ENCODE measurements around the gene HOXC13. TPM values are rescaled to one million over a fixed set of nuclear protein-coding genes. Genes with fewer than 3 reads are reported as not detected.

HOXC13 gene
- not detected for total RNA-seq

- H3K27ac Mint-ChIP-seq: peak within 1 kb of the TSS in 1 of 2 donors; percentile 67
These were observed at the start of gene HOXC13 for GRCh38 chr12:53938326-53939140. TSS of gene HOXC13 (plus strand) at chr12:53938831. CDS start at chr12:53938907, 76 bp downstream.

GRCh38 chr12:53890081-53890480 lies 48.5 kb upstream of the HOXC13 start:
- Mint-ChIP-seq H3K36me3 (no peaks in the 10 kb centered on the region), H3K27ac (no peak overlapping the region), H3K9me3 (no peaks in the 10 kb centered on the region)
- DNase-seq (ENCODE audit: low spot score in 2 of 2) (no peak), ATAC-seq (no peak)

More at GRCh38 chr12:53938326-53939140, at the start of gene HOXC13:
- DNase-seq (ENCODE audit: low spot score in 2 of 2) (no peak), ATAC-seq (peak in 1 of 2 donors; percentile 61)
- Mint-ChIP-seq H3K9me3 (no peaks in the 10 kb centered on the region), H3K36me3 (peaks cover 0 to 6% of the 10 kb centered on the region in 2 donors)

DNA sequence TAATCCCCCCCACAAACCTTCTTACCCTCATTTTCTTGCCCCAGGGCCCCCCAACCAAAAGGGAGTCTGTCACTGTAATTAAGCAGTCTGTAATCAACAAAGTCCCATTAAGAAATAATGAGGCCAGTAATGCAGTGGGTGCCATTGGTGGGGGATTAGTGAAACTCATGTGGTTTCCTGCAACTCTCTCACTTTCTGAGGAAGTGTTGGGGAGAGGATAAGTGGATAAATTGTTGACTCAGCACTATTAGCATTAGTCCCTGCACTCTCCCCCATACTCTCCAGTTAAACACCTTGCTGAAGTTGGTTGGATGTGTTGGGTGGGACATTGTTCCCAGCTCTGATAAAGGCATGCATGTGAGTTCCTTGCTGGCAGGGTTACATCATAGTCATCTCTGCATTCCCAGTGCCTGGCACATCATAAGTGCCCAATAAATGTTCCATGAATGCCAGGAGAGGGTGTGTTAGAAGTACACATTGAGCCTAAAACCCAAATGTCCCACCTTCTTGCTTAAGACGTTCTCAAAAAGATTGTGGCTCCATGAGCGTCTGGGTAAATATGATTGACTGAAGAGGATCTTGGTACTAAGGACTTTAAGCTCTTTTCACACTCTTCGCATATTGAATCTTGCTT lies 45.8 kb upstream of the HOXC13 start:
- ATAC-seq (no peak), DNase-seq (ENCODE audit: low spot score in 2 of 2) (no peak)
- H3K9me3 Mint-ChIP-seq: no peaks in the 10 kb centered on the region
- H3K27ac Mint-ChIP-seq: no peak overlapping the region
- no peaks in the 10 kb centered on the region for H3K36me3 Mint-ChIP-seq

DNA sequence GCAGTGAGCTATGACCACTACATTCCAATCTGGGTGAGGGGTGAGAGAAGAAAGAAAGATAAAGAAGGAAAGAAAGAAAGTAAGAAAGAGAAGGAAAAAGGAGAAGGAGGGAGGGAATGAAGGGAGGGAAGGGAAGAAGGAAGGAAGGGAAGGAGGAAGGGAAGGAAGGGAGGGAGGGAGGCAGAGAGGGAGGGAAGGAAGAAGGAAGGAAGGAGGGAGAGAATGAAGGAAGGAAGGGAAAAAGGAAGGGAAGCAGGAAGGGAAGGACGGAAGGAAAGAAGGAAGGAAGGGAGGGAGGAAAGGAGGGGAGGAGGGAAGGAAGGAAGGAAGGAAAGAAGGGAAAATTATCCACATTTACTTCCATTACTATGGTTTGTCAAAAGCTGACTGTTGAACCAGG lies 39.4 kb upstream of the HOXC13 start:
- Mint-ChIP-seq H3K36me3 (no peaks in the 10 kb centered on the region), H3K27ac (no peak overlapping the region), H3K9me3 (no peaks in the 10 kb centered on the region)
- DNase-seq (ENCODE audit: low spot score in 2 of 2): no peak
- ATAC-seq: no peak

DNA sequence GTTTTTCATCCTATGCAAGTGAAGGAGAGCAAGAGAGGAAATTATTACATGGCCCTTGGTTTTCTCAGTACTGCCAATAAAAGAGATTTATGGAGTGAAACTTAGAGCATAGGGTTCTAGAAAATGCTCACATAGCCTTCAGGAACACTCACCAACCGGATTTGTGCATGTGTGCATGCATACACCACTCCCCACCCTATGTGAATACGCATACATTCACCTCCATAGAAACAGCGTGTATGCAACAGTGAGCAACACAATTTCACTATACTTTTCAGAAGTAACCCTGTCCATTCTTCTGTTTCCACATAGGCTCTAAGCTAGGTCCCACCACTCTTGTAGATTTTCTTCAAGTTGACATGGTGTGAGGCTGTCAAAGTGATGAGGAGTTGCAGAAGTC lies 31.5 kb upstream of the HOXC13 start:
- Mint-ChIP-seq H3K9me3 (no peaks in the 10 kb centered on the region), H3K36me3 (no peaks in the 10 kb centered on the region), H3K27ac (no peak overlapping the region)
- no peak for ATAC-seq
- no peak for DNase-seq (ENCODE audit: low spot score in 2 of 2)

GRCh38 chr12:53916788-53917655 lies 21.6 kb upstream of the HOXC13 start:
- no peak overlapping the region for H3K27ac Mint-ChIP-seq
- no peaks in the 10 kb centered on the region for H3K9me3 Mint-ChIP-seq
- H3K36me3 Mint-ChIP-seq: no peaks in the 10 kb centered on the region
- DNase-seq (ENCODE audit: low spot score in 2 of 2): no peak
- ATAC-seq: no peak

DNA sequence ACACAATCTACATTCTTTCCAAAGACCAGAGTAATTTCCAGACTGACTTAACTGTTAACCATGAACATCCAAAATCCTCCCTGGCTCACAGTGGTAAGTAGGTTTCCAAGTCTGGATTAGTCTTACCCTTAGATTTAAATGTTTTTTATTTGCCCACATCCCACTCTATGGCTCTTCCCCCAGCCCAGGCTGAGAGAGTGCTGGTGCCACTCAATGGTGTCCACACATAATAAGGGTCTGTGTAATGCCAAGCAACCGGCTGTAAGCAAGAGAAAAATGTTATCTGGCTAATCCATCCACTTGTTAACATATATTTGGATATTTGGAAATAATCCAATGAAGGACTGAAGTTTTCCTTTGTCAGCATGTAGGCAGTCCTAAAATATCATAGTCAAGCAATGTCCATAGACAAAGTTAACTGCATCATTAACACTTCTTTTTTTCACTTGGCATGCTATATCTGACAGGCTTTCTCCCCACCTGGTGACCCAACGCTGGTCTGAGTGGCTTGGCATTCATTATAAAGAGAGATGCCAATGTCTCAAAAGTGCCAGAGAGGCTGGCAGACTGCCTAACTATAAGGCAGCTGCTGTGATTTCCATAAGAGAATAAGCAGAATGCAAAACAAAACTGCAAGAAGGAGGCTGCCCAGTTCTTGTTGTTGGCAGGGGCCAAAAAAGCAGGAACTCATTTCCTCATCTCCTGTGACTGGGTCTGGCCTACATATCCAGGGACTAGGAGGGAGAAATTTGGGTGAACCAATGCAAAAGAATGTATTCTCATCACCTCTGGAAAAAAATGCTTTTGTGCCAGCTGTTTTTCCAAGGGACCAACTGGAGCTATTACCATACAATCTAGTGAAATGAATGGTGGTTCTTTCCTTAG lies 13.9 kb upstream of the HOXC13 start:
- DNase-seq (ENCODE audit: low spot score in 2 of 2) (no peak), ATAC-seq (no peak)
- Mint-ChIP-seq H3K9me3 (no peaks in the 10 kb centered on the region), H3K36me3 (peaks cover 0 to 5% of the 10 kb centered on the region in 2 donors), H3K27ac (no peak overlapping the region)

DNA sequence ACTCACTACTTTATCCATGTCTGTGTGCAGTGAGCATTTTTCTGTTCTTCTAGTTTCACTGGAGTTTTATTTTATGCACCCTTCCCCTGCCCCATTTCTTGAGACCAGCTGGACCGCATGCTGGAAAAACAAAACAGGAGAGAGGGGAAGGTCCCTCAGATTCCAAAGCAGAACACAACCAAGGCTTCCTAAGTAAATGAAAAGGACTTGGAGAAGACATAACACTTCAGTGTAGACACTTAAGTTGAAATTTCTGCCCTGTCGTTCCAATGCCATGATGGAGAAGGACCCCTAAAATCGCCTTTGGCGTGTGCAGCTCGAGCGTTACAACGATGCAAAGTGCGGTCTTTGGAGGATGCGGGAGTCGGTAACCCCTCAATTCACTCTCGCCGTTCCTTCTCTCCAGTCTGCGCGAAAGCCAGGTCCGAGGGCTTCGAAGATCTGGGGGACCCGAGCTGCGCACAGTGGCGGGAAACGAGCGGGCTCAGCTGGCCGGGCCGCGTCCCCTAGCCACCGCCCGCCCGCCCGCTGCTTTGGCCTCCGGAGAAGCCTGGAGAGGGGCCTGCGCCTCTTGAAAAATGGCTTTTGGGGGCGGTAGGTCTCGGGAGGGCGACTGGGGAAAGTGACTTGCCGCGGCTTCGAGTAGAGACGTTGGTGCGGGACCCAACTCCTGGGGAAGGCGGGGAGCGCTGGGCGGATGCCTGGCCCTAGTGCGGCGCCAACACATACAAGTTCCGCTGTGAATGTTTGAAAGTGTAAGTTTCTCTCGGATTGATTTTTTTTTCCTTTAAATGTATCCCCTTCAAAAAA lies 11.2 kb upstream of the HOXC13 start:
- ATAC-seq (no peak), DNase-seq (ENCODE audit: low spot score in 2 of 2) (no peak)
- H3K36me3 Mint-ChIP-seq: peaks cover 0 to 5% of the 10 kb centered on the region in 2 donors
- H3K27ac Mint-ChIP-seq: no peak overlapping the region
- no peaks in the 10 kb centered on the region for H3K9me3 Mint-ChIP-seq

- no peaks in the 10 kb centered on the region for H3K9me3 Mint-ChIP-seq
- DNase-seq (ENCODE audit: low spot score in 2 of 2): no peak
- H3K36me3 Mint-ChIP-seq: peaks cover 0 to 5% of the 10 kb centered on the region in 2 donors
- H3K27ac Mint-ChIP-seq: peak overlapping the region in 1 of 2 donors; percentile 8
- ATAC-seq: no peak
These were observed 10.4 kb upstream of the HOXC13 start for GRCh38 chr12:53928054-53928835.

DNA sequence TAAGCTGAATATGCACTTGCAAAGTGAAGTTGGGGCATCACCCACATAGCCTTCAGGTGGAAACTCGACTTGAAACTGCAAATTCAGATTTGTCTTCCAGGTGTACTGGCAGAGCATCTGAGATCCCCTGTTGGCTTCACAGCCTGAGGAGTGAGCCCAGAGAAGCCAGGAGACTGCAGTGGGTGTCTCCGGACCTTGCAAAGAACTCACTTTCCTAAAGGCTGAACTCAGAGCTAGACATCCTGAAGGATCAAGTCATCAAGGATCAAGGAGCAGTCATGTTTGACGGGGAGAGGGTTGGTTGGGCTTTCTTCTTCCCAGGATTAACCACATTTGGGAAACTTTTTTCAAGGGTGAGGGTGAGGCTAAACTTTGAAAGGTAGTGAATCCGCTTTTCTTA lies 9.1 kb upstream of the HOXC13 start:
- DNase-seq (ENCODE audit: low spot score in 2 of 2) (no peak), ATAC-seq (no peak)
- Mint-ChIP-seq H3K36me3 (peaks cover 0 to 10% of the 10 kb centered on the region in 2 donors), H3K27ac (no peak overlapping the region), H3K9me3 (no peaks in the 10 kb centered on the region)

- H3K36me3 Mint-ChIP-seq: peaks cover 0 to 10% of the 10 kb centered on the region in 2 donors
- H3K27ac Mint-ChIP-seq: no peak overlapping the region
- no peaks in the 10 kb centered on the region for H3K9me3 Mint-ChIP-seq
- ATAC-seq (no peak), DNase-seq (ENCODE audit: low spot score in 2 of 2) (no peak)
These were observed 7.9 kb upstream of the HOXC13 start for GRCh38 chr12:53930591-53931255.

GRCh38 chr12:53931844-53932581 lies 6.6 kb upstream of the HOXC13 start:
- H3K9me3 Mint-ChIP-seq: no peaks in the 10 kb centered on the region
- no peak overlapping the region for H3K27ac Mint-ChIP-seq
- H3K36me3 Mint-ChIP-seq: peaks cover 0 to 10% of the 10 kb centered on the region in 2 donors
- ATAC-seq (no peak), DNase-seq (ENCODE audit: low spot score in 2 of 2) (no peak)

DNA sequence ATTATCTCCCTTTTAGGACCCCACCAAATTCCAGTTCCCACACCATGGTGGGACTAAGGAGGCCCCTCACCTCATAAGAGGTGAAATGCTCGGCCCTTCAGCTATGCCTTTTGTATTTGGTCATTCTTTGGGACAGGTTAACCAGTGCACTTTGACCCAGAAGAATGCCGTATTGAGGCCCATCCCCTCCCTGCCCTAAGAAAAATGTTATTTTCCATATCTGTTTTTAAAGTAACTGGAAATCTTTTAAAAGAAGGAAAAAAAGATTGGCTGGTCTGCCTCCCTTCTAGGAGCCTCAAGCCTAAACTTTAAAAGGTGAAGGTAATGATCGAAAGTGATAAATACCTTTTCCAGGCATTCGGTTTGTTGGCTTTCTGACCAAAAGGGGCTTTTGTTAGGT lies 5.7 kb upstream of the HOXC13 start:
- H3K36me3 Mint-ChIP-seq: peaks cover 0 to 10% of the 10 kb centered on the region in 2 donors
- H3K9me3 Mint-ChIP-seq: no peaks in the 10 kb centered on the region
- DNase-seq (ENCODE audit: low spot score in 2 of 2) (no peak), ATAC-seq (no peak)
- no peak overlapping the region for H3K27ac Mint-ChIP-seq
